GM18511 (cell line): ENCODE results near the gene TMC5.

Experiments used
- ATAC-seq: cut with Tn5 transposase; IDR thresholded peaks from one replicate; pipeline ENCODE4 v1.9.1; 2021; ENCODE audit warnings: mild to moderate bottlenecking, moderate library complexity; ENCODE audit not compliant: unreplicated experiment

The TMC5 gene

DNA sequence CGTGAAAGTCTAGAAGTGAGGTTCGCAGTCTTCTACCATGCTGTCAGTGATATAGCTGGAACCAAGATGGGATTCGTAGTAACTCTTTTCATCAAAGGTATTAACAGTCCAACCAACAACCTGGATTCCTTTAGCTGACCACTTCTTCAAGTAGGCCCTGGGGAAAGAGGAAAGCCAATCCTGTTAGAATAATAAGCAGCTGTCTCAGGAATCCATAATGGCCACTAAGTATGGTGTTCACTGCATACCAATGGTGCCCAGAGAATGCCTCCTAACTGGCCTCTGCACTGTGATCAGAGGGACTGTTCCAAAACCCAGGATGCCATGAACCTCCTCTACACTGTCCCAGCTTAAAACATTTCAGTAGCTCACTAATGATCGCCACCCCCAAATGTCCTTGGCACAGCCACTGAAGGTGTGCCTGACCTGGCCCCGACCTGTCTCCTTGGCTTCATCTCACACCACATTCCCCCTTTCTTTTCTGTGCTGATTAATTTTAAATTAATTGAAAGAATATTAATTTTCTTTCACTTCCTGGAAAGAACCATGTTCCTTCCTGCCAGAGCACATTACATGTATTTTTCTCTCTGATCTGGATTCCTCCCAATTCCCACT, 85.9 kb downstream of the TMC5 start:
- ATAC-seq, result no peak

DNA sequence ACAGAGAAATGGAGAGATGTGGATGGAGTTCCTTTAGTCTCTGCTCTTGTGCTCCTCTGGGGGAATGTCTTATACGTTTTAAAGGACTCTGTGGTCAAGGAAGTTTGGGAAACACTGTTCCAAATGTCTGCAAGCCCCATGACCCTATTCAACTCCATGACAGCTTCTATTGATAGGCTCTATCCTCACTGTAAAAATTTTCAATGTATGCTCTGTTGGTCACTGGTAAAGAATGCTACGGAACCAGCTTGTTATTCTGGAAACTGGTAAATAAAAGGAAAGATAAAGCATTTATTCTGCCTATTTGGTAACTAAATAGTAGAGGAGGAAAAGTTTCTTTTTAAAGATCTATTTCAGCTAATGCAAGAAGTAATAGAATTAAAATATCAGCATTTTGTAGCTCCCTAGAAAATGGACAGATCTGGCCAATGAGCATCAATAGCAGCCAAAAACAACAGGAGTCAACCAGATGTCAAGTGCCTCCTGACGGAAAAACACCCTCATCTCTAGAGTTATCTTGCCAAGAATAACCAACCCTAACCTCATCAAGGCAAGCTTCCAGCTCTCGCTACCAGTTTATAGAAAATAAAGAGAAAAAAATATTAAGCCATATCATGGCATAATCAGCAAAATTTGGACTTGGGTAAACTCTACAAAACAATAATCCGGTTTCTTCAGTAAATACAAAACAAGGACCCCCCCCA, 88.1 kb downstream of the TMC5 start:
- ATAC-seq, result no peak

DNA sequence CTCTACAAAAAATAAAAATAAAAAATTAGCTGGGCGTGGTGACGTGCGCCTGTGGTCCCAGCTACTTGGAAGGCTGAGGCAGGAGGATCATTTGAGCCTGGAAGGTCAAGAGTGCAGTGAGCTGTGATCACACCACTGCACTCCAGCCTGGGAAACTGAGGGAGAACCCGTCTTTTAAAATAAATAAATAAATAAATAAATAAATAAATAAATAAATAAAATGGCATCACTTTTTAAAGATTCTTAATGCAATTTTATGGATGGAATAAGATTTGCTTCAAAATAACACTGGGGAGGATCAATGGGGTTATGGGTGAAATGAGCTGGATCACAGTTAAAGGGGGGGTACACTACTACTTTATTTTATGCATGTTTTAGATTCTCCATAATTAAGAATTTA, 89.3 kb downstream of the TMC5 start:
- ATAC-seq, result no peak

DNA sequence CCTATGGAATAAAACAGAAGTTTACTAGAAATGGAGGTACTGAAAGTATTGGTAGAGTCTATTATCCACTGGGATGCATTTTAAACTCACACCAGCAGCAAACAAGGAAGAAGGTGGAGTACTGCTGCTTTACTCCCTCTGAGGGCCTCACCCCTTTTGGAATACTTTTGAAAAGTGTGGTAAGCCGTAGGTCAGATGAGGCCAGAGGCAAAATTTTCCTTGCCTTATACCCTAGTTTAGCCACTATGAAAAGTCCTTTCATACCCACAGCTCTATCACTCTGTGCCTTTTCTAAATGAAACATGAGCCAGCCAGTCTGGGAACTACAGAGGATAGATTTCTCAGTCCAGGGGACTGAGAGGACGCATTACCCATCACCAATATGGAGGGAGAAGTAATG, 90.2 kb downstream of the TMC5 start:
- no peak for ATAC-seq

DNA sequence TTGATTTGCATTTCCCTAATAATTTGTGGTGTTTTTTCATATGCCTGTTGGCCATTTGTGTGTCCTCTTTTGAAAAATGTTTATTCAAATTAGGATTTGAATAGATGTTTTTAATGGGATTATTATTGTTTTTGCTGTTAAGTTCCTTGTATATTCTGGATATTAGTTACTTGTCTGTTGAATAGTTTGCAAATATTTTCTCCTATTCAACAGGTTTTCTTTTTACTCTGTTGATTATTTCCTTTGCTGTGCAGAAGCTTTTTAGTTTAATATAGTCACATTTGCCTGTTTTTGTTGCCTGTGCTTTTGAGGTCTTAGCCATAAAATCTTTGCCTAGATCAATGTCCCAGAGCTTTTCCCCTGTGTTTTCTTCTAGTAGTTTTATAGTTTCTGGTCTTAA, 94.6 kb downstream of the TMC5 start:
- ATAC-seq, result no peak

DNA sequence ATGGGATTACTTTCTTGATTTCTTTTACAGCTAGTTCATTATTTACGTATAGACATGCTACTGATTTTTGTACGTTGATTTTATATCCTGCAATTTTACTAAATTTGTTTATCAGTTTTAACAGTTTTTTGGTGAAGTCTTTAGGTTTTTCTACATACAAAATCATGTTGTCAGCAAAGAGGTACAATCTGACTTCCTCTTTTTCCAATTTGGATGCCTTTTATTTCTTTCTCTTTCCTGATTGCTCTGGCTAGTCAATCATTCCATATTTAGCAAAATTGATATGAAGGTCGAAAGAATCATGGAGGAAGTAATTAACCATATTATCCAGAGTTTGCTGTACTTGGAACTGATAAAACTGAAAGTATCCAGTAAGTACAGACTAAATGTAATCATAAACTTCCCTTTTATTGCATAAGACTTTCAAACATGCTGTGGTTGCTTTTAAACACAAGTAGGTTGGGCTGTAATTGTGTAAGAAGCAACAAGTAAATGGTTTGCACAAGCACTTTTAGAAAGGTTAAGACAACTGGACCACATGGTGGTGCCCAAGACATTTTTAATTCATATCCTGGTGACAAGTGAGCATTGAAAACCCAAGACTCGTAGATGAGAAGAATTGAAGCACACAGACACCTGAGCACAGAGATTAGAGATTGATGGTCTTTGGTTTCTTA, 95.8 kb downstream of the TMC5 start:
- ATAC-seq, result no peak

DNA sequence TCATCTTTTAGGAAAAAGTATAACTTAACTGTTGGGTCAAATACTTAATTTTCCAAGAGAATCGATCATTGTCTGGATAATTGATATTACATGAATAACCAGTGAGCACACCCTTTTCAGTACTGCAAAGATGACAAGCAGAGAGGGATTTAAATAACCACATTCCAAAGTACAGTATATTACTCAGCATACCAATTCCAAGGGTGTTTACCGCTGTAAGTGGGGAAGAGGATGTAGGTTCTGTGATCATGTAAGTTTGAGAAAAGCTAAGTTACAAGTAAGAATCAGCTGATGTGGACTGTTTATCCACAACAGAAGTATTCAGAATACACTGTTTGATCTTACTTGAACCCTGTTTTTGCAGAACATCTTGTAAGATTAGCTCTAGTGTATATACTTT, 98.1 kb downstream of the TMC5 start:
- ATAC-seq, result no peak

DNA sequence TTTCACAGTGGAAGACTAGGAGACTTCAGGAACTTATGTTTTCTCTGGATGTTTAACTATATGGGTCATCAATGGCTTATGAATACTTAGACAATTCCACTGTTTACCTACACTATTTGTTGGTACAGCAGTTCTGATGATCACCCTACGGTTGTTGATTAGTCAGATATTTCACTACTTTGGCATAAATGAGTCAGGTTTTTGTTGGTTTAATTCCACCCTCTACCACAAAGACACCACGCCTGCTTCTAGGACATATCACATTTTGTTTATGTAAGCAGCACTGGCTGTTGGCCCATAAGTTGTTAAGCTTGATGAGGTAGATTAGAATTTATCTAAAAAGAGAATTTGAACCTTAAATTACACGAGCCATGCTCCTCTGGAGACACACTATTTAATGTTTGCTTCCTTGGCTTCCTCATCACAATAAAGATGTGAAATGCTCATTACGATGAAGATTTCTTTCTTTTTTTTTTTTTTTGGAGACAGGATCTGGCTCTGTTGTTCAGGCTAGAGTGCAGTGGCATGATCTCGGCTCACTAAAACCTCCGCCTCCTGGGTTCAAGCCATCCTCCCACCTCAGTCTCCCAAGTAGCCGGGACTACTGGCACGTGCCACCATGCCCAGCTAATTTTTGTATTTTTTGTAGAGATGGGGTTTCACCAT, 99.9 kb downstream of the TMC5 start:
- no peak for ATAC-seq

DNA sequence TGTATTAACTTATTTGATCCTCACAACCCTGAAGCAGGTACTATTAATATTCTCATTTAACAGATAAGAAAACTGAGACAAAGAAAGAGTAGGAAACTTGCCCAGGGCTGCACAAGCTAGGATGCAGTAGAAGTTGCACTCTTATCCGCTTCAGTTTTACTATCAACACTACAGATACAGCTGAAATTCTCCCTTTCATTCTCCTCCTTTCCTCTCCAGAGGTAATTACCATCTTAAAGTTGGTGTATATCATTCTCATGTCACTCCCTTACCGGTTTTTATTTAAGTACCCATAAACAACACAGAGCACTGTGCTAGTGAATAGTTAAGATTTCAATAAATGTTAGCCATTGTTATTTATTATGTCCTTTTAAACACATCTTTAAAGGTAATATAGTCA, 100.7 kb downstream of the TMC5 start:
- no peak for ATAC-seq

DNA sequence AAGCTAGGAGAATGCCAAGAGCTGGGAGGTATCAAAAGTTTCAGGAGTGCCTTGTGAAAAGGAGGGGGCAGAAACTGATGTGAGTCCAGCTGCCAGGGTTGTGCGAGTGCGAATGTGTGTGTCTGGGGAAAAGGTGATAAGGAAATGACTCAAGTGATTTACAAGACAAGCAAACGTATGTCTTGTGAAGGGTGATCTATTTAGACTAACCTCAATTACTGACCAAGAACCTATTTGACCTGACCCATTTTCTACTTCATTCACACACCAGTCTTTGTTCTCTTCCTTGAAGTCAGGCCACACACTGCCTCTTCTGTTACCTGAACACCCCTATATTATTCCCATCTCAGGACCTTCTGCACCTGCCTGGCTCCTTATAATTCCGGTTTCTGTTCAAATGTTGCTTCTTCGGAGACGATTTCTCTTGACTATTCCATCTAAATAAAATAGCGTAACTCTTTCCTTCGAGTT, 103.2 kb downstream of the TMC5 start:
- ATAC-seq, result no peak

DNA sequence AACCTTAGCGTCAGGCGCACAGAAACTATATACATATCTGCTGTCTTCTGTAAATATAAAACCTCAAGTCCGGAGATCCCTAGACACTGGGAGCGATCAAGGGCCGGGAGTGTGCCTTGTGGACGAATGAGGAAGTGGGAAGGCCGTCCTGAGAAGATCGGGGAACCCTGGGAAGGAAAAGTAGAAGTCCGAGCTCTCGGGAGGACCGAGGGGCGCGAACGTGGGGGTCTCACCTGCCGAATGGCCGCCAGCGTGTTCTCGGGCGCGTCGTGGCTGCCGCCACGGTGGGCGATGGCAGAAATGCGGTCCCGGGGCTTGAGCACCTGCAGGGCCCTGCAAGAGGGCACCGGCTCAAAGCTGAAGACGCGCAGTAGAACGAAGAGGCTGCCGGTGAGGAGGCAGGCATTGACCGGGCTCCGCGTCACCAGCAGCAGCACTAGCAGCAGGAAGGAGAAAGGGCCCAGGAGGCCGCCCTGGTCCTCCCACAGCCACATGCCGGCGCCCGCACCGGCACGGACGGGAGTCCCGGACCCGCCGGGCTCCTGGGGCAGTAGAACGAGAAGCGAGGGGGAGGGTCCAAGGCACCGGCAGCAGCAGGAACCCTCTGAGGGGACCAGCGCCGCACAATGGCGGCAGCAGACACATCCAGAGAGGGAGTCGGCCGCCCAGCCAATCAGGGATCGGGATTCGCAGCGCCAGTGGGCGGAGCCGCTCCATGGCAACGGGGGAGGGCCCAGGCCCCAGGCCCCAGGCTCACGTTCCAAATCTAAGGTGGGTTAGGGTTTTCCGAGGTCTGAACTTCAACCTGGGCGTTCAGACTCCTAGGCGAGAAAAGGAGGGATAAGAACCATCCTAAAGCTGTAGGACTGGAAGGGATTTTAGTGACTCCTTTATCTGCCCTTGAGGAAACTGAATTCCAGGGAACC, 104.1 kb downstream of the TMC5 start, which contains the start of gene GDE1:
Gene GDE1 (minus strand): TSS at position 628 of the 926 bp plus-strand sequence. CDS start 134 bp downstream, at position 494.
- ATAC-seq, result peak; percentile 75

DNA sequence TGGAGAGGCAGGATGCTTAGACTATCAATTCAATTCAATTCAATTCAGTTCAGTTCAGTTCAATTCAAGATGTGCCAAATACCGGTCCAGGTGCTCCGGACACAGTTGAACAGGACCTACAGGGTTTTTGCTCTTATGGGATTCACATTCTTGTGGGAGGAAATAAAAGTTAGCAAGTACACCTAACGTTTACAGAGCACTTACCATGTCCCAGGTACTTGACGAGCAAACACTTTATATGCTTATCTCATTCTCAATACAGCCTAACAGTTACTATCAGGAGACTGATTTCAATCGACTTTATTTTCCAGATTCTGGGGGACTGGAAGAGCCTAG, 104.7 kb downstream of the TMC5 start:
- ATAC-seq, result no peak

DNA sequence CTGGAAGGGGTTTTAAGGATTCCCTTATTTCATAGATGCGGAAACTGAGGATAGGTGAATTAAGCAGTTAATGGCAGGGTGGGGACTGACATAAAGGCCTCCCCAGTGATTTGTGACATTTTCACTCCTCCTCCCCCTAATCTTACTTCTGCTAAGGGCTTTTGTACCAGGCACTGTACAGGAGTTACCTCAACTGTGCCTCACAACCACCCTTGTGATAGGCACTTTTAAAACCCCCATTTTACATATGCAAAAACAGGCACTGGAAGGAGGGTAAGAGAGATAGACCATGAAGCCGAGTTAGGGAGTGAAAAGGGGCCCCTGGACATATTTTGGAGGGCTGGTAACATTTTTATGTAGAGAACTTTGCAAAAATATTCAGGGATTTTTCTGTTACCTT, 105.1 kb downstream of the TMC5 start:
- ATAC-seq, result no peak

DNA sequence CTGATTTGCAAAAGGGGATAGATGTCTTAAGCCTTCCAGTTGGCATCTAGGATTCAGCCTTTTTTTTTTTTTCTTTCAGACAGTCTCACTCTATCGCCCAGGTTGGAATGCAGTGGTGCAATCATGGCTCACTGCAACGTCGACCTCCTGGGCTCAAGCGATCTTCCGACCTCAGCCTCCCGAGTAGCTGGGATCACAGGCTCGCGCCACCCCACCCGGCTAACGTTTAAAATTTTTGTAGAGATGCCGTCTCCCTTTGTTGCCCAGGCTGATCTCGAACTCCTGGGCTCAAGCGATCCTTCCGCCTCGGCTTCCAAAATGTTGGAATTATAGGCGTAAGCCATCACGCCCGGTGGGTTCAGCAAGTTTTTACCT, 105.5 kb downstream of the TMC5 start:
- no peak for ATAC-seq

DNA sequence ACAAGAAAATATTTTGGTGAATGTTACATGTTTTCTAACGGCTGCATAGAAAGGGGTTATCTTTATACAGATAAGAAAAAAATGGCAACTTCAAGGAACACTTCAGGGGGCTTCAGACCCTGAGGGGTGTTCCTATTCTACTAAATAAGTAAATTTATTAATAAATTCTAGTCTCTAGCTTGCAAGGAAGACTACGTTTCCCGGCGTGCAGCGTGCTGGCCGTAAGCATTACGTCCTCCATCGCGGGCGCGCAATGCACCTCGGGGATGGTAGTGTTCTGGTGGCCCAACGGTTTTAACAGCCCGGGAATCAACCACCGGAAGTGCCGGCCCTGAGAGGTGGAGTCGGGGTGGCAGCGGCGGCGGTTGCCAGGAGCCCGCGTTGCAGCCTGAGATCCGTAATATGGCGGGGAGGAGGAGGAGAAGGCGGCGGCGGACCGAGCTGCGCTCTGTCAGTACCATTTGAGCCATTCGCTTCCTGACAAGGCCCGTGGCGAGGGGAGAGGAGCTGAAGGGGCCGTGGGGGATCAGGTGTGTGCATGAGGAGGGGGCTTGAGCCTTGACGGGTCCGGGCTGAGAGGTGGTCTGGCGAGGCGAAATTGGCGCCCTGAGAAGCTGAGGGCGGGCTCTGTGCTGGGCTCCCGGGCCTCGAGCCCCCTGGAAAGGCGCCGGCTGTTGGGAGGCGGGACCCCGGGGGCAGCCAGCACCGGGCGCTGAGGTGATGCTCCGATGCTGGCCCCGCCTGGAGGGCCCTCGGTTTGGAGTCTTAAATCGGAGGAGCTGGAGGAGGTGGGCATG, 106.1 kb downstream of the TMC5 start, which contains the start of gene CCP110:
Gene CCP110 (plus strand): TSS at position 384 of the 797 bp plus-strand sequence. CDS start 3,940 bp downstream, outside the sequence.
- ATAC-seq, result peak; percentile 78

DNA sequence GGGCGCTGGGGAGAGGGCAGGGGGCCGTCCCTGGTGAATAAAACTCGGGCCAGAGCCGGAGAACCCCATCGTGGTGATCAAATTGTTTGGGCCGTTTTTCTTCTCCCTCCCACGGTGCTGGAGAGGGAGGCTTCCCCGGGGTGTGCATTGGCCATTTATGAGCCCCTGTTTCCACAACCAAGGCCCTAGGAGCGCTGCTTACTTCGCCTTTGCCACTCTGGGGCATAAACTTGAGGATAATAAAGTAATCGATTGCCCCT, 106.6 kb downstream of the TMC5 start:
- ATAC-seq, result no peak

DNA sequence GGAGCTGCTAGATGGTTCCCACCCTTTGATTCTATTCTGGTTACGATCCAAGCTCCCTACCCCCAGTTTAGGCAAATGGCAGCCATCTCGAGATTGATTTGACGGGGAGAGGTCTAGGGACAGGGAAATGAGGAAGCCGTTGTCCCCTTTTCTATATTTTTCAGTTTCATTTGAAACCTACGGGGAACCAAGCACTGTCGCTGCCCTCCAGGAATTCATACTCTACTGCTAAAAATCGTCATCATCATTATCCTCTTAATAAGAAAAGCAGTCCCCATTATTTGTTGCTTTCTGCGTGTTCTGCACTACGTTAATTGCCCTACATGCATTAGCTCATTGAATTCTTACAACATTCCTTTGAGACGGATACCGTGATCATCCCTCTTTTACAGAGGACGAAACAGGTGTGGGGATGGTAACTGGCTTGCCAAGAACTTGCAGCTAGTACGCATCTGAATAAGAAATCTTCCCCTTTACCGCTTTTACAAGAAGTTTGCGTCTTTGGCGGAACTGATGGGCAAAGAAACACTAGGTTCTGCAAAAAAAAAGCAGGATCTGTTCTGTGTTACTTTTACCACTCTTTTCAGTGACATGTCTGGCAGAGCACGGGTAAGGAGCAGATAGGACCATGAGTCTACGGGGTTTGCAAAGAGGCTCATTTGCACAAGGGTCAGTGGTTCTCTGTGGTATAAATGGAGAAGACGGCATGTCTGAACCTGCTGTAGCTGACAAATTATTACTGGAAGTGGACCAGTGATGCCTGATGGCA, 107.1 kb downstream of the TMC5 start:
- no peak for ATAC-seq

DNA sequence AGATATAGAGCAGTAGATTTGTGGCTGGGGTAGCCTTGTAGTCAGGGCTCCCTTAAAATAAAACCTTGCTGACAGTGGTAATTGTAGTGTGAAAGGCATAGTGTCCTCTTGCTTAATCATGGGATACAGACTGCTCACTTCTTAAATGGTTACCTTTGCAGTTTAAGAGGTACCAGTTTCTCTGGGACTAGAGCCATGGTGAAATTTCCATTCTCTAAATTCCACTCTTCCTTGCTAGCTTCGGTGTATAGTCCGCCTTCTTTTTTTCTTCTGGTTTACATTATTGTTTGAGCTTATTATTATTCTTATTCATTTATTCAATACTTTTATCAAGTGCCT, 107.7 kb downstream of the TMC5 start:
- no peak for ATAC-seq

DNA sequence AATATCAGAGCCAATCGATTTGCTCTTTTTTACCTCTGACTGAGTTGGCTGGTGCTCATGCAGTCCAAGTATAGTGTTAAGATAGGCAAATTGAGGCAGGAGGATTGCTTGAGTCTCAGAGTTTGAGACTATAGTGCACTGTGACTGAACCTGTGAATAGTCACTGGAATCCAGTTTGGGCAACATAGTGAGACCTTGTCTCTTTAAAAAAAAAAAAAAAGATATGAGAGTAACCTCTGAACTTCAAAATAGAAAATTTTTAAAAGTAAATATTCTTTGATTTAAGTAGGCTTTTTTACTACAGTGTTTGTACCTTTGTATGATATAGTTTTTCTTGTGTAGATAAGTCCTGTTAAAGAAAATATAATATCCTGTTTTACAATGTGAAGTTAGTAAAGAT, 109.5 kb downstream of the TMC5 start:
- no peak for ATAC-seq
